HEK293T (cell line): ENCODE measurements around the gene NOS3.

Experiments used
- CTCF ChIA-PET: fragments of 350-600 bp; formaldehyde crosslinking; extraction: SDS; loops from one replicate; lab custom pipeline; 2021; ENCODE audit warnings: antibody characterized with exemption, inconsistent platforms; lab: Yijun Ruan, JAX
- POLR2A ChIA-PET: fragments of 350-600 bp; formaldehyde crosslinking; extraction: SDS; loops from one replicate; lab custom pipeline; 2020; ENCODE audit warnings: antibody characterized with exemption, inconsistent platforms; lab: Yijun Ruan, JAX
- DNase-seq: peaks from one replicate; pipeline ENCODE4 v3.0.0; 2012; ENCODE audit warnings: mixed read lengths; ENCODE audit errors: extremely low spot score
- ARNT ChIP-seq: fragments of 450-650 bp; IDR thresholded peaks from 2 replicates; pipeline ENCODE4 v1.6.1; 2017; ENCODE audit warnings: mild to moderate bottlenecking
- BHLHE40 ChIP-seq: fragments of 450-650 bp; IDR thresholded peaks from 2 replicates; pipeline ENCODE4 v1.6.1; 2016; ENCODE audit warnings: mild to moderate bottlenecking, moderate library complexity, borderline replicate concordance
- CTBP1 ChIP-seq: fragments of 450-650 bp; IDR thresholded peaks from 2 replicates; pipeline ENCODE4 v1.6.1; 2016; ENCODE audit warnings: borderline replicate concordance
- ELF4 ChIP-seq: fragments of 450-650 bp; IDR thresholded peaks from 2 replicates; pipeline ENCODE4 v1.6.1; 2017; ENCODE audit warnings: antibody characterized with exemption
- FOXA1 ChIP-seq: fragments of 450-650 bp; IDR thresholded peaks from 2 replicates; pipeline ENCODE4 v1.6.1; 2016; ENCODE audit warnings: mild to moderate bottlenecking
- FOXK2 ChIP-seq: fragments of 450-650 bp; IDR thresholded peaks from 2 replicates; pipeline ENCODE4 v1.6.1; 2016; ENCODE audit warnings: mild to moderate bottlenecking
- FOXM1 ChIP-seq: fragments of 450-650 bp; IDR thresholded peaks from 2 replicates; pipeline ENCODE4 v1.6.1; 2017; ENCODE audit warnings: mild to moderate bottlenecking, borderline replicate concordance
- HDGF ChIP-seq: fragments of 450-650 bp; IDR thresholded peaks from 2 replicates; pipeline ENCODE4 v1.6.1; 2017; ENCODE audit warnings: antibody characterized with exemption, borderline replicate concordance
- L3MBTL2 ChIP-seq: fragments of 450-650 bp; conservative IDR thresholded peaks from 2 replicates; pipeline ENCODE4 v1.6.1; 2016; ENCODE audit warnings: mild to moderate bottlenecking
- LEF1 ChIP-seq: fragments of 450-650 bp; IDR thresholded peaks from 2 replicates; pipeline ENCODE4 v1.6.1; 2017; ENCODE audit warnings: mild to moderate bottlenecking, borderline replicate concordance
- NFRKB ChIP-seq: fragments of 450-650 bp; IDR thresholded peaks from 2 replicates; pipeline ENCODE4 v1.6.1; 2016; ENCODE audit warnings: mild to moderate bottlenecking, moderate library complexity
- PKNOX1 ChIP-seq: fragments of 450-650 bp; IDR thresholded peaks from 2 replicates; pipeline ENCODE4 v1.6.1; 2016
- SP1 ChIP-seq: fragments of 450-650 bp; IDR thresholded peaks from 2 replicates; pipeline ENCODE4 v1.6.1; 2017
- SUZ12 ChIP-seq: fragments of 450-650 bp; IDR thresholded peaks from 2 replicates; pipeline ENCODE4 v1.6.1; 2016; ENCODE audit warnings: mild to moderate bottlenecking
- TARDBP ChIP-seq: fragments of 450-650 bp; IDR thresholded peaks from 2 replicates; pipeline ENCODE4 v1.6.1; 2016
- ZNF384 ChIP-seq: fragments of 450-650 bp; IDR thresholded peaks from 2 replicates; pipeline ENCODE4 v1.6.1; 2016

Gene NOS3

DNA sequence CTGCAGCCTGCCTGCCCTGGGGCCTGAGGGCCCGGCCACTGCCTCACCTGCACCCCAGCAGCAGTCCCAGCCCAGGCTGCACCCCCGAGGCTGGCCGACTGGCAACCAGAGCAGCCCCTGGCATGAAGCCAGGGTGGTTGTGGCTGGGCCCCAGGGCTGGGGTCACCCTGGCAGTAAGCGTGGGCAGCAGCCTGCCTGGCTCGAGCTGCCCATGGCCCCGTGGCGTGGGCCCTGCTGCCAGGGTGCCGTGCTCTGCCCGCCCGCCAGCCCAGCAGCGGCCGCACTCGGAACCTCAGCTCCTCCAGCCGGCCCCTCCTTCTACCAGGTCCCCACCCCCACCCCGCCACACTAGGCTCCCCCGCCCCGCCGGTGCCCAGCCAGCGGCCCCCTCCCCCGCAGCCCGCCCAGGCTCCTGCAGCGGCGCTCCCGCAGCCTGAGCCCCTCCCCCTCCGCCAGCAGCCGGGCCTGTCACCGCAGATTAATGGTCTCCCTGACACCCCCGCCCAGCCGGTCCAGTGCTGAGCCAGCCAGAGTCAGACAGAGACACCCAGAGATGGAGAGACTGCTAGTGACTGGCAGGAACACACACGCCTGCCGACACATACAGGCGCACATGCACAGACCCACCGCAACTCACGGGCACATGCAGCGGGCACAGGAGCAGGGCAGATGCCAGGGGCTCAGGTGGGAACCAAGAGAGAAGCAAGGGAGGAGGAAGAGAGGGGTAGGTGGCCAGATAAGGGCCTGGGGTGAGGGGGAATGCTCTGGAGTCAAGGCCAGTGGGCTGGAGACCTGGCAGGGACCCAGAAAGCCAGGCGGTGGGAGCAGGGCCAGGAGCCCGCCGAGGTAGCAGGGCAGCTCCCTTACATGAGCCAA, 35.1 kb upstream of the NOS3 start:
- DNase-seq = no peak
- ChIA-PET POLR2A (no interaction called here), CTCF (interaction anchor here (2.4 kb wide), 1 partner anchor 30 kb away, joined by 8 read pairs; no protein-coding TSS in a partner anchor)
- TF ChIP-seq FOXK2 (no peak), PKNOX1 (peak; percentile 78), FOXA1 (no peak), TARDBP (no peak)

DNA sequence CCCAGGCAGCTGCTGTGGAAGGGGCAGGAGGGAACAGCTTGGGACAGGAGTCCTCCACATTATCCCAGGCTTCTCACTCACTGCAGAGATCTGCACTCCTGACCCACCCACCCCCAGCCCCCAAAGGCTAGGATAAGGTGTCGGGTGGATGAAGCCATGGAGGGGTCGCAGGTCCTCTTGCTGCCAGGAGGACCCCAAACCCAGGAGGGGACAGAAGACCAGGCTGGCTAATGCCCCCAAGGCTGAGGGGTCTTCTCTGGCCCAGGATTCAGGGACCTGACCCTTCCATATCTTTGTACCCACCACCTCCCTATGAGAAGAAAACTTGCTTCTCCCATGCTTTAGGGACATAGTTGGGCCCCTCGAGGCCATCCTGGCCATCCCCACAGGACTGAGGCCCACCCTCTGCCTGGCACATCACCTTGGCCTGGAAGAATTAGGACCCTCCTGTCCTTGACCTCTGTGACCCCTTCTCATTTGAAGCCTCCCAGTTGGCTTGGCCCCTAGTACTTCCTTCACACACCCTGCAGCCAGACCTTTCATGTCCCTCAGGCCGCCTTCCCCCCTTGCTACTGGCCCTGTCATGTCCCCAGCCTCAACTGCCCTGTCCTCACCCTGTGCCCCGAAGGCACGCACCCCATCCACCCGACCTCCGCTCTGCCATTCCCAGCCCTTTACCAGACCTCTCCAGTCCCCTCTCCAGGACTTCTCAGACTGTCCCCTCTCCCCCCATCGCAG, 34.3 kb upstream of the NOS3 start:
- no peak for DNase-seq
- POLR2A ChIA-PET = no interaction called here
- CTCF ChIA-PET = no interaction called here
- TF ChIP-seq CTBP1 (no peak), PKNOX1 (no peak), NFRKB (no peak), TARDBP (no peak), HDGF (no peak), ZNF384 (no peak), FOXA1 (no peak), FOXM1 (no peak), ELF4 (no peak), LEF1 (no peak), L3MBTL2 (no peak), BHLHE40 (no peak), SP1 (no peak), ARNT (no peak), SUZ12 (no peak), FOXK2 (no peak)

- CTCF ChIA-PET = no interaction called here
- no peak for TF ChIP-seq L3MBTL2
- TF ChIP-seq SUZ12 = no peak
- no peak for TF ChIP-seq ZNF384
- TF ChIP-seq HDGF = no peak
- TF ChIP-seq TARDBP = no peak
- TF ChIP-seq PKNOX1 = no peak
- no peak for TF ChIP-seq ELF4
- POLR2A ChIA-PET = no interaction called here
- no peak for DNase-seq
Measured at GRCh38 chr7:150957133-150958020, 33.4 kb upstream of the NOS3 start.

GRCh38 chr7:150958062-150958552, 32.7 kb upstream of the NOS3 start:
- no peak for DNase-seq
- CTCF ChIA-PET = no interaction called here
- no peak for TF ChIP-seq ZNF384
- TF ChIP-seq FOXM1 = no peak
- TF ChIP-seq SP1 = no peak
- no peak for TF ChIP-seq NFRKB
- TF ChIP-seq FOXK2 = no peak
- TF ChIP-seq HDGF = no peak
- TF ChIP-seq ELF4 = no peak
- no peak for TF ChIP-seq LEF1
- TF ChIP-seq FOXA1 = no peak
- no peak for TF ChIP-seq ARNT
- TF ChIP-seq SUZ12 = no peak
- TF ChIP-seq TARDBP = no peak
- no peak for TF ChIP-seq CTBP1
- no peak for TF ChIP-seq BHLHE40
- no peak for TF ChIP-seq L3MBTL2
- no peak for TF ChIP-seq PKNOX1
- POLR2A ChIA-PET = no interaction called here

DNA sequence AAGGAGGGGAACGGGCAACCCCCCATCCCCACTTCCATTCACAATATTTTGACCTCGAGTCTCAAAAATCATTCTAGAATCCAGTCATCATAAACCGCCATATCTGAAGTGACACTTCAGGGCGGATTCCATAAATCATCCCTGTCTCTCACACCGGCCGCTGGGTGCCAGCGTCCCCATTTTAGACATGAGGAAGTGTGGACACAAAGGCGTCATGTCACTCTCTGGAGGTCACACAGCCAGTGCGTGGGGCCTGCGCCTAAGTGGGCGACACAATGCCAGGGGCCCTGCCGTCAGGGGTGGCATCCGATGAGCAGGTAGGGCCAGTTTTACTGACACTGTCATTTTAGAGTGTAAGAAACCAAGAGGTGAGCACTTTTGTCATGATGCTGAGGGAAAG, 32.2 kb upstream of the NOS3 start:
- TF ChIP-seq ARNT (no peak), CTBP1 (no peak), PKNOX1 (peak; percentile 71)
- POLR2A ChIA-PET = no interaction called here
- CTCF ChIA-PET = interaction anchor here (1.5 to 5.2 kb wide), 2 partner anchors 9 to 27 kb away, joined by 4 to 51 read pairs; no protein-coding TSS in a partner anchor
- DNase-seq = no peak
